Mesendoderm (in vitro differentiated cells): ENCODE data around the gene RHBDF1. TPM values are rescaled to one million over a fixed set of nuclear protein-coding genes. Genes with fewer than 3 reads are reported as not detected.

ENCODE experiments used
- DNase-seq: peaks from one replicate; pipeline ENCODE4 v3.0.0; 2013
- H2AK5ac ChIP-seq: 2 replicates; pipeline ENCODE4 v1.6.1; 2013; ENCODE audit warnings: low read length, inconsistent platforms
- H2BK120ac ChIP-seq: 2 replicates; pipeline ENCODE4 v1.6.1; 2013; ENCODE audit warnings: low read depth, mild to moderate bottlenecking, low read length, moderate library complexity, mixed read lengths
- H2BK15ac ChIP-seq: replicated peaks from 2 replicates; pipeline ENCODE4 v1.6.1; 2013; ENCODE audit warnings: low read depth, mild to moderate bottlenecking, moderate library complexity
- H2BK5ac ChIP-seq: 2 replicates; pipeline ENCODE4 v1.6.1; 2013; ENCODE audit warnings: low read length, inconsistent platforms
- H3K18ac ChIP-seq: 2 replicates; pipeline ENCODE4 v1.6.1; 2013; ENCODE audit warnings: mild to moderate bottlenecking, low read length, mixed read lengths
- H3K23ac ChIP-seq: one replicate; pipeline ENCODE4 v1.6.1; 2013; ENCODE audit warnings: low read length
- H3K27ac ChIP-seq: 2 replicates; pipeline ENCODE4 v1.5.1; 2013; ENCODE audit warnings: low read depth, mild to moderate bottlenecking, inconsistent platforms, low read length, moderate library complexity
- H3K27me3 ChIP-seq: 2 replicates; pipeline ENCODE4 v1.6.1; 2013; ENCODE audit warnings: low read length, control low read depth, mild to moderate bottlenecking, inconsistent platforms; ENCODE audit not compliant: insufficient read depth, poor library complexity
- H3K36me3 ChIP-seq: 2 replicates; pipeline ENCODE4 v1.6.1; 2013; ENCODE audit warnings: low read length, inconsistent platforms; ENCODE audit not compliant: control insufficient read depth, insufficient read depth
- H3K4ac ChIP-seq: one replicate; pipeline ENCODE4 v1.6.1; 2013; ENCODE audit warnings: low read depth, mild to moderate bottlenecking, low read length, moderate library complexity
- H3K4me1 ChIP-seq: 2 replicates; pipeline ENCODE4 v1.6.1; 2013; ENCODE audit warnings: low read depth, low read length, inconsistent platforms; ENCODE audit not compliant: control insufficient read depth
- H3K4me2 ChIP-seq: 2 replicates; pipeline ENCODE4 v1.6.1; 2013; ENCODE audit warnings: low read length
- H3K4me3 ChIP-seq: 2 replicates; pipeline ENCODE4 v1.5.1; 2013; ENCODE audit warnings: mild to moderate bottlenecking, low read length
- H3K56ac ChIP-seq: one replicate; pipeline ENCODE4 v1.6.1; 2013; ENCODE audit warnings: low read length
- H3K79me1 ChIP-seq: 2 replicates; pipeline ENCODE4 v1.6.1; 2013; ENCODE audit warnings: low read length, inconsistent platforms
- H3K79me2 ChIP-seq: 2 replicates; pipeline ENCODE4 v1.6.1; 2013; ENCODE audit warnings: mild to moderate bottlenecking, low read length; ENCODE audit not compliant: control insufficient read depth, insufficient read depth
- H3K9ac ChIP-seq: 2 replicates; pipeline ENCODE4 v1.6.1; 2013; ENCODE audit warnings: low read length, inconsistent platforms
- H4K5ac ChIP-seq: one replicate; pipeline ENCODE4 v1.6.1; 2013; ENCODE audit warnings: low read length
- H4K8ac ChIP-seq: one replicate; pipeline ENCODE4 v1.6.1; 2013; ENCODE audit warnings: low read depth, mild to moderate bottlenecking, control low read depth, low read length, moderate library complexity
- WGBS: extraction: QIAGEN DNeasy Blood & Tissue Kit; methylation state at CpG from one replicate; pipeline ENCODE4 v1.1.7; 2013; ENCODE audit warnings: low lambda C conversion rate, missing lambda C conversion rate; ENCODE audit not compliant: insufficient coverage; ENCODE audit errors: extremely low coverage; 5-methylcytosine and 5-hydroxymethylcytosine counted together
- small RNA-seq: library from polyadenylated mRNA; stranded (forward); fragments of <200 nt; extraction: miRNeasy Mini kit (QIAGEN cat#:217004); gene quantifications from one replicate; pipeline ENCODE3, GENCODE V24; 2013; ENCODE audit not compliant: insufficient read depth

The RHBDF1 gene

DNA sequence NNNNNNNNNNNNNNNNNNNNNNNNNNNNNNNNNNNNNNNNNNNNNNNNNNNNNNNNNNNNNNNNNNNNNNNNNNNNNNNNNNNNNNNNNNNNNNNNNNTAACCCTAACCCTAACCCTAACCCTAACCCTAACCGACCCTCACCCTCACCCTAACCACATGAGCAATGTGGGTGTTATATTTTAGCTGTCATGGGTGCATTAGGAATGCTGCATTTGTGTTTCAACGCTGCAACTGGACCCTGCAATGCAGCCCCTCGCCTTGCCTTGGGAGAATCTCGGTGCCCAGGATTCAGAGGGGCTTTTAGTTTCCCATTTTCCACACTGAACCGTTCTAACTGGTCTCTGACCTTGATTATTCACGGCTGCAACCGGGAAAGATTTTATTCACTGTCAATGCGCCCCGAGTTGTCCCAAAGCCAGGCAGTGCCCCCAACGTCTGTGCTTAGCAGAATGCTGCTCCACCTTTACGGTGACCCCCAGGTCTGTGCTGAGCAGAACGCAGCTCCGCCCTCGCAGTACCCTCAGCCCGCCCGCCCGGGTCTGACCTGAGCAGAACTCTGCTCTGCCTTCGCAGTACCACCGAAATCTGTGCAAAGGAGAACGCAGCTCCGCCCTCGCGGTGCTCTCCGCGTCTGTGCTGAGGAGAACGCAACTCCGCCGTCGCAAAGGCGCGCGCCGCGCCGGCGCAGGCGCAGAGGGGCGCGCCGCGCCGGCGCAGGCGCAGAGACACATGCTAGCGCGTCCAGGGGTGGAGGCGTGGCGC lies 62.3 kb downstream of the RHBDF1 start:
- Histone ChIP-seq H2BK5ac (no peak overlapping the region), H2BK120ac (no peak overlapping the region), H3K79me2 (no peaks in the 10 kb centered on the region), H3K23ac (no peak overlapping the region), H3K4ac (no peak overlapping the region), H3K27ac (no peak overlapping the region), H3K4me3 (no peak overlapping the region), H4K5ac (no peak overlapping the region), H3K18ac (no peak overlapping the region), H3K4me2 (no peak overlapping the region), H3K56ac (no peak overlapping the region), H3K79me1 (no peaks in the 10 kb centered on the region), H3K36me3 (no peaks in the 10 kb centered on the region), H3K27me3 (no peaks in the 10 kb centered on the region), H3K4me1 (no peaks in the 10 kb centered on the region), H2BK15ac (no peak overlapping the region), H2AK5ac (no peak overlapping the region), H3K9ac (no peak overlapping the region), H4K8ac (no peak overlapping the region)
- no CpG with 5 or more reads among the region's 48 CpGs for WGBS
- no peak for DNase-seq

Small RNAs within 50 kb of the gene (small RNA-seq; reads per million reads assigned to genes)
- gene MIR6859-4 (not detected), gene Z69720.2 (0.54 reads per million)
